ENCODE results near the gene TNFSF13.
A peak's percentile ranks its signal among the peaks of the same experiment; 100 is the strongest.

DNA sequence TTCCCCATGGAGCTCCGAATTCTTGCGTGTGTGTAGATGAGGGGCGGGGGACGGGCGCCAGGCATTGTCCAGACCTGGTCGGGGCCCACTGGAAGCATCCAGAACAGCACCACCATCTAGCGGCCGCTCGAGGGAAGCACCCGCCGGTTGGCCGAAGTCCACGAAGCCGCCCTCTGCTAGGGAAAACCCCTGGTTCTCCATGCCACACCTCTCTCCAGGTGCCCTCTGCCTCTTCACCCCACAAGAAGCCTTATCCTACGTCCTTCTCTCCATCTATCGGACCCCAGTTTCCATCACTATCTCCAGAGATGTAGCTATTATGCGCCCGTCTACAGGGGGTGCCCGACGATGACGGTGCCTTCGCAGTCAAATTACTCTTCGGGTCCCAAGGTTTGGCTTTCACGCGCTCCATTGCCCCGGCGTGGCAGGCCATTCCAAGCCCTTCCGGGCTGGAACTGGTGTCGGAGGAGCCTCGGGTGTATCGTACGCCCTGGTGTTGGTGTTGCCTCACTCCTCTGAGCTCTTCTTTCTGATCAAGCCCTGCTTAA is 2.6 kb downstream of the TNFSF13 start:
- TF ChIP-seq EP300 (IDR thresholded peaks at IDR 0.05) (no peak), POLR2AphosphoS5 (IDR thresholded peaks at IDR 0.05) (peak in 1 of 3 donors; percentile 51), POLR2A (IDR thresholded peaks at IDR 0.05) (no peak)
- TF ChIP-seq, protein P1, sequence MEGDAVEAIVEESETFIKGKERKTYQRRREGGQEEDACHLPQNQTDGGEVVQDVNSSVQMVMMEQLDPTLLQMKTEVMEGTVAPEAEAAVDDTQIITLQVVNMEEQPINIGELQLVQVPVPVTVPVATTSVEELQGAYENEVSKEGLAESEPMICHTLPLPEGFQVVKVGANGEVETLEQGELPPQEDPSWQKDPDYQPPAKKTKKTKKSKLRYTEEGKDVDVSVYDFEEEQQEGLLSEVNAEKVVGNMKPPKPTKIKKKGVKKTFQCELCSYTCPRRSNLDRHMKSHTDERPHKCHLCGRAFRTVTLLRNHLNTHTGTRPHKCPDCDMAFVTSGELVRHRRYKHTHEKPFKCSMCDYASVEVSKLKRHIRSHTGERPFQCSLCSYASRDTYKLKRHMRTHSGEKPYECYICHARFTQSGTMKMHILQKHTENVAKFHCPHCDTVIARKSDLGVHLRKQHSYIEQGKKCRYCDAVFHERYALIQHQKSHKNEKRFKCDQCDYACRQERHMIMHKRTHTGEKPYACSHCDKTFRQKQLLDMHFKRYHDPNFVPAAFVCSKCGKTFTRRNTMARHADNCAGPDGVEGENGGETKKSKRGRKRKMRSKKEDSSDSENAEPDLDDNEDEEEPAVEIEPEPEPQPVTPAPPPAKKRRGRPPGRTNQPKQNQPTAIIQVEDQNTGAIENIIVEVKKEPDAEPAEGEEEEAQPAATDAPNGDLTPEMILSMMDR (IDR thresholded peaks at IDR 0.05), result peak; percentile 76 to 86

Measured in suprapubic skin (tissue), 4 donors.